KOPT-K1 (cell line): ENCODE measurements around the gene OR2T3.
"Not testable (repeated sequence)": the region's sequence is repeated elsewhere in the genome, so short reads cannot be mapped to it uniquely, and the experiment has no call there.

ENCODE experiments used
- H3K27ac ChIP-seq: fragments of 200-600 bp; sonication (generic); 2 replicates; pipeline ENCODE4 v1.5.1; 2016; ENCODE audit warnings: antibody characterized with exemption, mild to moderate bottlenecking, low read depth, low read length; ENCODE audit not compliant: poor library complexity, severe bottlenecking
- H3K36me3 ChIP-seq: fragments of 200-600 bp; sonication (generic); 2 replicates; pipeline ENCODE4 v1.5.1; 2017; ENCODE audit warnings: antibody characterized with exemption, mild to moderate bottlenecking, low read length, moderate library complexity; ENCODE audit not compliant: insufficient read depth
- H3K9me3 ChIP-seq: fragments of 200-600 bp; sonication (generic); 2 replicates; pipeline ENCODE4 v1.5.1; 2017; ENCODE audit warnings: antibody characterized with exemption, low read length, mild to moderate bottlenecking; ENCODE audit not compliant: insufficient read depth, poor library complexity, severe bottlenecking

The OR2T3 gene

GRCh38 chr1:248473051-248473450 lies at the start of gene OR2T3:
Gene OR2T3 (plus strand): TSS chr1:248473351. CDS start chr1:248473351, 0 bp downstream.
- not testable (repeated sequence) for H3K36me3 ChIP-seq, H3K27ac ChIP-seq, H3K9me3 ChIP-seq

- not testable (repeated sequence) for H3K27ac ChIP-seq, H3K36me3 ChIP-seq, H3K9me3 ChIP-seq
These were observed 45.5 kb upstream of the OR2T3 start for GRCh38 chr1:248427526-248428191.

GRCh38 chr1:248428192-248428533 lies 45.0 kb upstream of the OR2T3 start:
- H3K36me3 ChIP-seq = not testable (repeated sequence)

GRCh38 chr1:248431683-248432082 lies 41.5 kb upstream of the OR2T3 start:
- H3K9me3 ChIP-seq, H3K27ac ChIP-seq, H3K36me3 ChIP-seq: not testable (repeated sequence)

More at GRCh38 chr1:248428192-248428533, 45.0 kb upstream of the OR2T3 start:
- H3K9me3 ChIP-seq, H3K27ac ChIP-seq: not testable (repeated sequence)

DNA sequence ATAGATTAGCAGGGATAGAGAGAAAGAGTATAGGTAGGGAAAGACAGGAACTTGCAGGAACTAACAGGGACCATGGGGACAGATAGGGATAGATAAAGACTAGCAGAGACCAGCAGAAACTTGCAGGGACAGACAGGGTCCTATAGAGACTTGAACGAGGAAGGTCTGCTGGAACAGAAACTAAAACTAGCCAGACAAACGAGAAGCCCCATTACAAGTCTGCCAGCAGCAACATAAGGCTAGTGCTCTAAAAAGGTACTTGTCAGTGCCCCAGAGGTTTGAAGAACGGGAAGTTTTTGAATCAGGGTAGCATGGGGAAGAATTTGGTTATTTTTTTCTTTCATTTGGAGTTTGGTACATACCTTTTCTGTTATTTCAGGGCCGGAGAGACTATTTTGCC lies 41.0 kb upstream of the OR2T3 start:
- not testable (repeated sequence) for H3K9me3 ChIP-seq, H3K27ac ChIP-seq, H3K36me3 ChIP-seq

- H3K9me3 ChIP-seq, H3K27ac ChIP-seq, H3K36me3 ChIP-seq: not testable (repeated sequence)
These were observed 39.2 kb upstream of the OR2T3 start for GRCh38 chr1:248433811-248434415.

GRCh38 chr1:248434913-248435312 lies 38.2 kb upstream of the OR2T3 start:
- H3K36me3 ChIP-seq, H3K9me3 ChIP-seq, H3K27ac ChIP-seq: not testable (repeated sequence)

DNA sequence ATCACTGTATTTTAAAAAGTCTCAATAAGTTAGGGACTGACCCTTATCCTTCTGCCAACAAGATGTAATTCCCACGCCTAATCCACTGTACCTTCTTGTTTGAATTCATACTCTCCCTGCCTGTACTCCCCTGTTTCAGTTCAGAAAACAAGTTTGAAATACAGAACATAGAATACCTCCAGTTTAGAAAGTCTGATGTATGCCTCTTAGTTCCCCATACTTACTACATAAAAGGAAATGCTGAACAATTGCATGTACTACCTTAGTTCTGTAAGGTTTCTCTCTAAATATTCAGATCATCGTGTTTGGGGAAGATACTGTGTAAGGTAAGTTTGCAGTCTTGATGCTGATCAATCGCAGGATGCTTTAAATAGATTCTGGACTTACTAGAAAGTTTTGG lies 36.8 kb upstream of the OR2T3 start:
- H3K9me3 ChIP-seq = not testable (repeated sequence)

DNA sequence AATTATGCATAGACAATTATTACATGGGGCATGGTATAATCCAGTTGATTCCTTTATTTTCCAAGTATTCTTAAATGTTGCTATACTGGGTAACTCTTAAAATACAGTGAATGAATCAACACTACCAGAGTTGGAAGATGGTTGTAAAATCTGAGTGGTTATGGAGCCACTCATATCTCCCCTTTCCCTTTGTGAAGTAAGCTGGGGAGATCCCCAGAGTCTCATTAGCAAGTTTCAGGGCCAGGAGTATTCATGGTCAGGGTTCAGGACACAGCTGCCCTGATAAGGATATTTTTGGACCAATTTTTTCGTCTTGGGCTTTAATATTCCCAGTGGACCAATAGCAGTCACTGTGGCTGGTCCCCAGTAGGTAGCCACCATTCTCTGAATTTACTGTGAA lies 34.5 kb upstream of the OR2T3 start:
- not testable (repeated sequence) for H3K36me3 ChIP-seq, H3K9me3 ChIP-seq, H3K27ac ChIP-seq

More for the DNA sequence above, 36.8 kb upstream of the OR2T3 start:
- not testable (repeated sequence) for H3K36me3 ChIP-seq, H3K27ac ChIP-seq

- H3K27ac ChIP-seq, H3K9me3 ChIP-seq, H3K36me3 ChIP-seq: not testable (repeated sequence)
These were observed 33.9 kb upstream of the OR2T3 start for GRCh38 chr1:248439283-248439682.

- not testable (repeated sequence) for H3K27ac ChIP-seq, H3K36me3 ChIP-seq, H3K9me3 ChIP-seq
These were observed 30.5 kb upstream of the OR2T3 start for GRCh38 chr1:248442500-248443277.

- not testable (repeated sequence) for H3K36me3 ChIP-seq, H3K9me3 ChIP-seq, H3K27ac ChIP-seq
These were observed 28.5 kb upstream of the OR2T3 start for GRCh38 chr1:248444603-248445002.

- not testable (repeated sequence) for H3K36me3 ChIP-seq, H3K27ac ChIP-seq, H3K9me3 ChIP-seq
These were observed 27.8 kb upstream of the OR2T3 start, which contains the start of gene OR2T2 for GRCh38 chr1:248445399-248445798. Gene OR2T2 (plus strand): TSS chr1:248445637. CDS start chr1:248452798, 7,161 bp downstream.

GRCh38 chr1:248448409-248449074 lies 24.6 kb upstream of the OR2T3 start:
- not testable (repeated sequence) for H3K27ac ChIP-seq, H3K36me3 ChIP-seq, H3K9me3 ChIP-seq

DNA sequence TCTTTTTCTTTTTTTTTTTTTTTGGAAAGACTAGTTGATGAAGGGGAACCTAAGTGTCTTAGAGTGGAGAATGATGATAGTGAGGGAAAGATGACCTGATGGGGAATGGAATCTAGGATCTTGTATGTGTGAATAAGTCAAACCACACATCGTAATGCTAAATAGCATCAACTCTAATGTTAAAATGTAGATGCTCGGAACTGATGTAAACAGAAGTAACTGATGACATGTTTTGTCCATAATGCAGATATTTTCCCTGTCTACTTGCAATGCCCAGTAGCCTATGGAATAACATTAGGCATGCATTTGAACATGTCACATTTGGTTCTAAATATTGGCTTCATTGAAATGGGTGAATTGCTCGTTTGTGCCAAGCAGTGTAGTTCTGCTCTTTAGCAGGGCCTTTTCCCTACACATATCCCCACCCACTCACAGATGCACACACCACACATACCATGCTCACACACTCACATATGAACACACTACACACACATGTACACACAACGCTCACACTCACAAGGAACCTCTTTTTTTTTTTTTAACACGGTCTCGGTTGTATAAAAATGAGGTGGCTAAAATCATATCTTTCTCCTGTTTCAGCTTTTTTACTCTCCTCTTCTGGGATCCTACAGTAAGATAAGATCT lies 23.2 kb upstream of the OR2T3 start:
- H3K27ac ChIP-seq, H3K9me3 ChIP-seq, H3K36me3 ChIP-seq: not testable (repeated sequence)
